BE2C (cell line): Measurements from ENCODE around the gene BAG5.
A peak's percentile ranks its signal among the peaks of the same experiment; 100 is the strongest.
"Not testable (repeated sequence)": the region's sequence is repeated elsewhere in the genome, so short reads cannot be mapped to it uniquely, and the experiment has no call there.

Experiments
- DNase-seq: peaks from one replicate; pipeline ENCODE4 v3.0.0-alpha.2; 2020
- H3K27me3 ChIP-seq: fragments of 250-450 bp; sonication (Bioruptor Pico); 2 replicates; pipeline ENCODE4 v1.5.1; 2020; ENCODE audit warnings: mild to moderate bottlenecking
- H3K36me3 ChIP-seq: fragments of 250-450 bp; sonication (Bioruptor Pico); 2 replicates; pipeline ENCODE4 v1.5.1; 2020; ENCODE audit warnings: mild to moderate bottlenecking
- H3K4me1 ChIP-seq: fragments of 250-450 bp; sonication (Bioruptor Pico); 2 replicates; pipeline ENCODE4 v1.5.1; 2020
- H3K4me3 ChIP-seq: 2 replicates; pipeline ENCODE4 v1.5.1; 2011; ENCODE audit warnings: low read depth, low read length
- H3K9me3 ChIP-seq: fragments of 250-450 bp; sonication (Bioruptor Pico); 2 replicates; pipeline ENCODE4 v1.5.1; 2020
- CTCF ChIP-seq: IDR thresholded peaks from 2 replicates; pipeline ENCODE4 v1.5.1; 2012; ENCODE audit warnings: mild to moderate bottlenecking, low read depth, low read length

BAG5 gene

GRCh38 chr14:103516426-103517173, 45.9 kb downstream of the BAG5 start:
- no peak overlapping the region for H3K4me3 ChIP-seq
- H3K36me3 ChIP-seq, result peaks cover 27% of the 10 kb centered on the region
- DNase-seq, result no peak
- H3K27me3 ChIP-seq, result no peaks in the 10 kb centered on the region
- no peaks in the 10 kb centered on the region for H3K9me3 ChIP-seq
- peaks cover 28% of the 10 kb centered on the region for H3K4me1 ChIP-seq
- no peak for TF ChIP-seq CTCF

GRCh38 chr14:103514596-103515421, 47.6 kb downstream of the BAG5 start:
- Histone ChIP-seq H3K9me3 (no peaks in the 10 kb centered on the region), H3K4me1 (peaks cover 15% of the 10 kb centered on the region), H3K4me3 (no peak overlapping the region), H3K36me3 (peaks cover 19% of the 10 kb centered on the region), H3K27me3 (no peaks in the 10 kb centered on the region)
- TF ChIP-seq CTCF, result no peak
- no peak for DNase-seq

- Histone ChIP-seq H3K4me1 (peaks cover 4% of the 10 kb centered on the region; the same call in 1 of the 2 replicates), H3K9me3 (no peaks in the 10 kb centered on the region), H3K27me3 (no peaks in the 10 kb centered on the region), H3K4me3 (no peak overlapping the region), H3K36me3 (peaks cover 16% of the 10 kb centered on the region)
- peak; percentile 71 for DNase-seq
- TF ChIP-seq CTCF, result no peak
Observed at GRCh38 chr14:103512701-103513611, 49.5 kb downstream of the BAG5 start.

GRCh38 chr14:103512180-103512579, 50.3 kb downstream of the BAG5 start:
- not testable (repeated sequence) for DNase-seq

GRCh38 chr14:103510724-103511693, 51.4 kb downstream of the BAG5 start:
- Histone ChIP-seq H3K36me3 (peaks cover 27% of the 10 kb centered on the region), H3K9me3 (no peaks in the 10 kb centered on the region)
- DNase-seq, result no peak

More at GRCh38 chr14:103512180-103512579, 50.3 kb downstream of the BAG5 start:
- H3K4me3 ChIP-seq, H3K27me3 ChIP-seq, H3K4me1 ChIP-seq, H3K9me3 ChIP-seq: not testable (repeated sequence)
- peaks cover 20% of the 10 kb centered on the region for H3K36me3 ChIP-seq

More at GRCh38 chr14:103510724-103511693, 51.4 kb downstream of the BAG5 start:
- no peak overlapping the region for H3K4me3 ChIP-seq
- no peaks in the 10 kb centered on the region for H3K27me3 ChIP-seq
- peaks cover 4% of the 10 kb centered on the region; the same call in 1 of the 2 replicates for H3K4me1 ChIP-seq
- TF ChIP-seq CTCF, result no peak
